ENCODE results near the gene TOX4. TPM values are rescaled to one million over a fixed set of nuclear protein-coding genes. Genes with fewer than 3 reads are reported as not detected.

TOX4 gene
- total and polyA plus RNA-seq, 4 donors, result 25.9 to 59.9 (median 47.0) TPM

DNA sequence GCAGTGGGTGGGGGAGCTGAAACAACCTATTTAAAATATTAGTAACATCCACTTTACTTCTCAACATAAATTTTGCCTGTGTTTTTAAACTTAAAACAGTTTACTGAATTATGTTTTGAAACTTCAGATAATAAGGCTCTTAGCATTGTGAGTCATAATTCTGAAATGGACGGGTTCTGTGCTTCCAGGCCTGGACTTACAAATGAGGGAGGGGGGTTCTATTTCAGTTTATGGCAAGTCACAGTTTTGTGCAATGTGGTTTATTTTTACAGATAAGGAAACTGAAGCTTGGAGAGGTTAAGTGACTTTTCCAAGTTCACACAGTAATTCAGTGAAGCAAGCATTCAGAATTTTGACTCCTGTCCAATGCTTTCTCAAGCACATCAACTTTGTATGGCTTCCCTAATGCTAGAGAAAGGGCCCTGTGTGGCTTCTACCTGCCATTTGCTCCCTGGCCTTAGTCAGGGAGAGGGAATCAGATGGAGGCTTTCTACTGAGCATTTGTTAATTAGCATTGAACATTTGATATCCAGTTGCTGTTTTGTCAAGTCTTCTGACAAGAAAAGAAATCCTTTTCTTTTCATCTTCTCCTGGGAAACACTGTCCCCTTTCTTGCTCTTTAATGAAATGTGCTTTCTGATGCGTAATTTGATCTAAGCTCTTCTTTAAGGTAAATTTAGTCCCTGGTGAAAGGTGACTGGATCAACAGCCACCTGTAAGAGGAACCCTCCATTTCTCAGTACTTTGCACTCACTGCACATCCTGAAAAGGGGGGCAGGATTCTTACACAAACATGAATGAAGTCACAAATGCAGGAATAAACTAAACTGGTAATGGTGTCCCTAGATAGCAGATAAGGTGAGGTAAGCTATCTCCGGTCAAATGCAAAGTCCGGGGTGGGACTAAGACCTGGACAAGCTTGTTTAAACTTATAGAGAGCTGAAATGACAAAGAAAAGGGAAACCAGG, 51.7 kb downstream of the TOX4 start:
- H3K9me3 ChIP-seq (ENCODE audit: control insufficient read depth, insufficient read depth, low read length), result no peaks in the 10 kb centered on the region
- peaks cover 25% of the 10 kb centered on the region for H3K4me1 ChIP-seq (ENCODE audit: control insufficient read depth, insufficient read depth, low read length)
- DNase-seq (ENCODE audit: low read depth in 4 of 6, low spot score in 6 of 6), result no peak
- H3K4me3 ChIP-seq (ENCODE audit: low read depth, low read length), result no peak overlapping the region
- no peaks in the 10 kb centered on the region for H3K27me3 ChIP-seq (ENCODE audit: control insufficient read depth, insufficient read depth, low read length)
- WGBS (ENCODE audit: insufficient coverage), result 88% methylated on average over 2 of the region's 4 CpGs
- peaks cover 18% of the 10 kb centered on the region for H3K36me3 ChIP-seq (ENCODE audit: control insufficient read depth, insufficient read depth, low read length)
- H3K27ac ChIP-seq (ENCODE audit: low read depth, low read length), result no peak overlapping the region

- Histone ChIP-seq H3K27ac (ENCODE audit: low read depth, low read length) (no peak overlapping the region), H3K27me3 (ENCODE audit: control insufficient read depth, insufficient read depth, low read length) (no peaks in the 10 kb centered on the region), H3K36me3 (ENCODE audit: control insufficient read depth, insufficient read depth, low read length) (peaks cover 9% of the 10 kb centered on the region), H3K4me3 (ENCODE audit: low read depth, low read length) (no peak overlapping the region), H3K4me1 (ENCODE audit: control insufficient read depth, insufficient read depth, low read length) (peaks cover 17% of the 10 kb centered on the region), H3K9me3 (ENCODE audit: control insufficient read depth, insufficient read depth, low read length) (no peaks in the 10 kb centered on the region)
- no CpG with 5 or more reads among the region's 1 CpG for WGBS (ENCODE audit: insufficient coverage)
- no peak for DNase-seq (ENCODE audit: low read depth in 4 of 6, low spot score in 6 of 6)
These were observed 52.5 kb downstream of the TOX4 start for GRCh38 chr14:21529515-21529914.

- peaks cover 15% of the 10 kb centered on the region for H3K4me1 ChIP-seq (ENCODE audit: control insufficient read depth, insufficient read depth, low read length)
- peak overlapping the region; percentile 6 for H3K27ac ChIP-seq (ENCODE audit: low read depth, low read length)
- no peaks in the 10 kb centered on the region for H3K36me3 ChIP-seq (ENCODE audit: control insufficient read depth, insufficient read depth, low read length)
- H3K27me3 ChIP-seq (ENCODE audit: control insufficient read depth, insufficient read depth, low read length), result no peaks in the 10 kb centered on the region
- peak in 1 of 6 donors; percentile 52 for DNase-seq (ENCODE audit: low read depth in 4 of 6, low spot score in 6 of 6)
- H3K9me3 ChIP-seq (ENCODE audit: control insufficient read depth, insufficient read depth, low read length), result no peaks in the 10 kb centered on the region
- H3K4me3 ChIP-seq (ENCODE audit: low read depth, low read length), result no peak overlapping the region
These were observed 56.3 kb downstream of the TOX4 start for GRCh38 chr14:21533294-21533693.

- Histone ChIP-seq H3K4me1 (ENCODE audit: control insufficient read depth, insufficient read depth, low read length) (peaks cover 15% of the 10 kb centered on the region), H3K36me3 (ENCODE audit: control insufficient read depth, insufficient read depth, low read length) (no peaks in the 10 kb centered on the region), H3K27me3 (ENCODE audit: control insufficient read depth, insufficient read depth, low read length) (no peaks in the 10 kb centered on the region), H3K27ac (ENCODE audit: low read depth, low read length) (peak overlapping the region; percentile 61), H3K9me3 (ENCODE audit: control insufficient read depth, insufficient read depth, low read length) (no peaks in the 10 kb centered on the region), H3K4me3 (ENCODE audit: low read depth, low read length) (peak overlapping the region; percentile 63)
- DNase-seq (ENCODE audit: low read depth in 4 of 6, low spot score in 6 of 6), result peak in 1 of 6 donors; percentile 64
- 60% methylated on average over 1 of the region's 4 CpGs for WGBS (ENCODE audit: insufficient coverage)
These were observed 57.6 kb downstream of the TOX4 start for GRCh38 chr14:21534576-21534975.

DNA sequence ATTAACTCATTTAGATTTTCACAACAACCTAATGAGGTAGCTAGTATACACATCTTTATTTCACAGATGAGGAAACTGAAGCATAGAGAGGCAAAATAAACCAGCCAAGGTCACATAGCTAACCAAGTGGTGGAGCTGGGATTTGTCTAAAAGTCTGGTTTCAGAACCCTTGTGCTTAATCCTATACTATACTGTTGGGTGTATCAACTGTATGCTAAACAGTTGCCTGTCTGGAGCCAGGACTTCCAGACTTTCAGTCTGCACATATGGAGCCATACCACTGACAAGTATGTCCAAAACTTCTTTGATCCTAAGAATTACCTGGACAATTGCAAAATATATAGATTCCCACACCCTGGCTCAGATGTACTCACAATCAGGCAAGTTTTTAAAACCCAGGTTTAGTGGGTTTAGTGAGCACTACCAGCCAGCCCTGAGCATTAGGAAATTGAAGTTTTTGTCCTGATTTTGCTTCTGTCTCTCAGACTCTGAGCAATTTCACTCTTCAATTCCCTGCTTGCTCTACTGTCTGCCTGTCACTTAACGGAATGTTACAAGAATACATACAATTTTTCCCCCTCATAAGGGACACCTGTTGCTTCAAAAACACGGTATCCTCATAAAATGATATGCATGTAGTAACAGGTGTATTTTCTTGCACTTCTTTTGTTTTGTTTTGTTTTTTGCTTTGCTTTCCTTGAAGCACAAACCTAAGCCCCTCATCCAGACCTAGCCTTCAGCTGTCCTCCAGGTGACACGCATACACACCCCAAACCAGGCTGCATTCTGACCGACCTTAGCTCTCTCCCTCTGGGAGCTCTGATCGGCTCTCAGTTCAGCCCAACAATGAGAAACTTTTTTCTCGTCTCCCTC, 58.8 kb downstream of the TOX4 start:
- peak overlapping the region; percentile 63 for H3K4me3 ChIP-seq (ENCODE audit: low read depth, low read length)
- no peaks in the 10 kb centered on the region for H3K27me3 ChIP-seq (ENCODE audit: control insufficient read depth, insufficient read depth, low read length)
- H3K4me1 ChIP-seq (ENCODE audit: control insufficient read depth, insufficient read depth, low read length), result peaks cover 15% of the 10 kb centered on the region
- H3K27ac ChIP-seq (ENCODE audit: low read depth, low read length), result peak overlapping the region; percentile 84
- 6% methylated on average over 4 of the region's 6 CpGs for WGBS (ENCODE audit: insufficient coverage)
- DNase-seq (ENCODE audit: low read depth in 4 of 6, low spot score in 6 of 6), result no peak
- no peaks in the 10 kb centered on the region for H3K36me3 ChIP-seq (ENCODE audit: control insufficient read depth, insufficient read depth, low read length)
- H3K9me3 ChIP-seq (ENCODE audit: control insufficient read depth, insufficient read depth, low read length), result no peaks in the 10 kb centered on the region

DNA sequence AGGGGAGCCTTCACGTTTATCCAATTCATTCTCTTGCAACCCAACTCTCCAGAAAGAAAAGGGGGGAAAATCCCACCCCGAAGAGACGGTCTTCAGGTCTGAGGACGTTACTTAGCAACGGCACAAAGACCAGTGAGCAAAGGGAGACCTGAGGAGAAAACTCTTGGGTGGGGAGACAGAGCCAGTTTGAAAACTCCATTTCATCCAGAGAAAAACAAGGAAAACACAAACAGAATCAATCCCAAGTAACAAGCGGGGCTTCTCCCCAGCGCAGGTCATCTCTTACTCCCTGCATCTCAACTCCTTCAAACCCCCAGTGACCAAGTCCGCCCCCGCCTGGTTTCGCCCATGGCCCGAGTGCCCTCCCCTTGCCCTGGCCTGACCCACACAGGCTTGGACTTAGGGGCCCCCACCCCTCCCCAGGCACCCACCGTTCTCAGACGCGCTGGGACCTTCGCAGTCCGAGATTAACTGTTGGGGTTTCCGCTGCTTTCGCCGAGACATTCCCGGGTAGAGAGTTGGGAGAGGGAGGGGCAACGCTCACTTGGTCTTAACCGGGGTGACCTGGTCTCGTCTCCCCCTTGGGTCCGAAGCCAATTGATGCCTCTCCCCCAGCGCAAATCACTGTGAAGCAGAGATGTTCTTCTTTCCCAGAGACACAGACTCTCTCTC, 59.6 kb downstream of the TOX4 start:
- peak overlapping the region; percentile 84 for H3K27ac ChIP-seq (ENCODE audit: low read depth, low read length)
- H3K9me3 ChIP-seq (ENCODE audit: control insufficient read depth, insufficient read depth, low read length), result no peaks in the 10 kb centered on the region
- no peaks in the 10 kb centered on the region for H3K27me3 ChIP-seq (ENCODE audit: control insufficient read depth, insufficient read depth, low read length)
- WGBS (ENCODE audit: insufficient coverage), result 0% methylated on average over 18 of the region's 25 CpGs
- H3K4me1 ChIP-seq (ENCODE audit: control insufficient read depth, insufficient read depth, low read length), result peaks cover 15% of the 10 kb centered on the region
- H3K36me3 ChIP-seq (ENCODE audit: control insufficient read depth, insufficient read depth, low read length), result no peaks in the 10 kb centered on the region
- peak overlapping the region; percentile 63 for H3K4me3 ChIP-seq (ENCODE audit: low read depth, low read length)
- DNase-seq (ENCODE audit: low read depth in 4 of 6, low spot score in 6 of 6), result peak in 3 of 6 donors; percentile 71 to 90 (median 83)

- DNase-seq (ENCODE audit: low read depth in 4 of 6, low spot score in 6 of 6), result peak in 1 of 6 donors; percentile 59
- Histone ChIP-seq H3K36me3 (ENCODE audit: control insufficient read depth, insufficient read depth, low read length) (no peaks in the 10 kb centered on the region), H3K4me3 (ENCODE audit: low read depth, low read length) (peak overlapping the region; percentile 63), H3K9me3 (ENCODE audit: control insufficient read depth, insufficient read depth, low read length) (no peaks in the 10 kb centered on the region), H3K27me3 (ENCODE audit: control insufficient read depth, insufficient read depth, low read length) (no peaks in the 10 kb centered on the region), H3K4me1 (ENCODE audit: control insufficient read depth, insufficient read depth, low read length) (peaks cover 15% of the 10 kb centered on the region), H3K27ac (ENCODE audit: low read depth, low read length) (peak overlapping the region; percentile 84)
- 0% methylated on average over 3 of the region's 3 CpGs for WGBS (ENCODE audit: insufficient coverage)
These were observed 60.1 kb downstream of the TOX4 start for GRCh38 chr14:21537090-21537424.

- no CpG with 5 or more reads among the region's 3 CpGs for WGBS (ENCODE audit: insufficient coverage)
- Histone ChIP-seq H3K27me3 (ENCODE audit: control insufficient read depth, insufficient read depth, low read length) (no peaks in the 10 kb centered on the region), H3K4me3 (ENCODE audit: low read depth, low read length) (no peak overlapping the region), H3K36me3 (ENCODE audit: control insufficient read depth, insufficient read depth, low read length) (no peaks in the 10 kb centered on the region), H3K9me3 (ENCODE audit: control insufficient read depth, insufficient read depth, low read length) (no peaks in the 10 kb centered on the region), H3K4me1 (ENCODE audit: control insufficient read depth, insufficient read depth, low read length) (peaks cover 18% of the 10 kb centered on the region), H3K27ac (ENCODE audit: low read depth, low read length) (peak overlapping the region; percentile 79)
- DNase-seq (ENCODE audit: low read depth in 4 of 6, low spot score in 6 of 6), result peak in 3 of 6 donors; percentile 69 to 90 (median 88)
These were observed 62.4 kb downstream of the TOX4 start for GRCh38 chr14:21539189-21539940.

Data from spinal cord (tissue), 10 donors.